Astrocyte of the cerebellum (primary cell): ENCODE data around the gene CTNNA1.

Source experiments
- DNase-seq: peaks from one replicate; pipeline ENCODE4 v3.0.0-alpha.2; 2011; ENCODE audit warnings: low read depth
- H3K4me3 ChIP-seq: 2 replicates; pipeline ENCODE4 v1.5.1; 2011; ENCODE audit warnings: mild to moderate bottlenecking, low read depth, low read length, moderate library complexity
- CTCF ChIP-seq: IDR thresholded peaks from 2 replicates; pipeline ENCODE4 v1.5.1; 2012; ENCODE audit warnings: low read length, low read depth, moderate library complexity, mild to moderate bottlenecking; ENCODE audit errors: missing control alignments
- in situ Hi-C: cut with HindIII; loops from 2 replicates; pipeline ENCODE4 v1.10.0; 2017; ENCODE audit warnings: low sequenced_read_pairs

Gene CTNNA1

GRCh38 chr5:138935466-138935865 lies 182.2 kb downstream of the CTNNA1 start:
- DNase-seq, result no peak
- TF ChIP-seq CTCF, result no peak
- in situ Hi-C loops, result no loop called here
- H3K4me3 ChIP-seq, result no peak overlapping the region

GRCh38 chr5:138936225-138936967 lies 183.2 kb downstream of the CTNNA1 start:
- no peak overlapping the region for H3K4me3 ChIP-seq
- in situ Hi-C loops, result no loop called here
- DNase-seq, result no peak
- no peak for TF ChIP-seq CTCF

- no peak for TF ChIP-seq CTCF
- no peak overlapping the region for H3K4me3 ChIP-seq
- in situ Hi-C loops, result no loop called here
- DNase-seq, result no peak
These were observed 183.7 kb downstream of the CTNNA1 start for GRCh38 chr5:138936968-138937345.

GRCh38 chr5:138937392-138938387 lies 184.5 kb downstream of the CTNNA1 start:
- in situ Hi-C loops, result no loop called here
- no peak for TF ChIP-seq CTCF
- no peak for DNase-seq

GRCh38 chr5:138938526-138938925 lies 185.3 kb downstream of the CTNNA1 start:
- in situ Hi-C loops, result no loop called here
- no peak for TF ChIP-seq CTCF
- no peak for DNase-seq
- no peak overlapping the region for H3K4me3 ChIP-seq

More at GRCh38 chr5:138937392-138938387, 184.5 kb downstream of the CTNNA1 start:
- no peak overlapping the region for H3K4me3 ChIP-seq

GRCh38 chr5:138942066-138942465 lies 188.8 kb downstream of the CTNNA1 start:
- no peak for TF ChIP-seq CTCF
- no peak overlapping the region for H3K4me3 ChIP-seq
- no peak for DNase-seq
- in situ Hi-C loops, result no loop called here
